ENCODE measurements around the gene ITIH1. TPM values are rescaled to one million over a fixed set of nuclear protein-coding genes. Genes with fewer than 3 reads are reported as not detected.

ITIH1 gene
- total RNA-seq, 2 experiments from 2014 or later, result not detected

GRCh38 chr3:52795298-52795900, 18.0 kb downstream of the ITIH1 start:
- ChIA-PET POLR2A (no interaction called here), CTCF (interaction anchor here (1.7 kb wide), 1 partner anchor 25 kb away, joined by 4 read pairs; no protein-coding TSS in a partner anchor)
- H3K36me3 Mint-ChIP-seq (ENCODE audit: low read depth), result no peaks in the 10 kb centered on the region
- no peaks in the 10 kb centered on the region for H3K27me3 Mint-ChIP-seq
- no peaks in the 10 kb centered on the region for H3K9me3 Mint-ChIP-seq
- no peaks in the 10 kb centered on the region for H3K4me1 Mint-ChIP-seq
- no peak overlapping the region for H3K4me3 Mint-ChIP-seq
- DNase-seq, result no peak
- no peak overlapping the region for H3K27ac Mint-ChIP-seq

- ChIA-PET CTCF (interaction anchor here (1.7 kb wide), 1 partner anchor 24 kb away, joined by 4 read pairs; no protein-coding TSS in a partner anchor), POLR2A (no interaction called here)
- H3K27ac Mint-ChIP-seq, result no peak overlapping the region
- DNase-seq, result no peak
- no peaks in the 10 kb centered on the region for H3K27me3 Mint-ChIP-seq
- no peaks in the 10 kb centered on the region for H3K9me3 Mint-ChIP-seq
- no peaks in the 10 kb centered on the region for H3K36me3 Mint-ChIP-seq (ENCODE audit: low read depth)
- H3K4me1 Mint-ChIP-seq, result no peaks in the 10 kb centered on the region
- no peak overlapping the region for H3K4me3 Mint-ChIP-seq
These were observed 19.0 kb downstream of the ITIH1 start for GRCh38 chr3:52796411-52796810.

GRCh38 chr3:52798376-52798977, 21.1 kb downstream of the ITIH1 start:
- no peak overlapping the region for H3K4me3 Mint-ChIP-seq
- POLR2A ChIA-PET, result no interaction called here
- H3K9me3 Mint-ChIP-seq, result no peaks in the 10 kb centered on the region
- H3K27ac Mint-ChIP-seq, result no peak overlapping the region
- DNase-seq, result no peak
- no peaks in the 10 kb centered on the region for H3K36me3 Mint-ChIP-seq (ENCODE audit: low read depth)
- H3K27me3 Mint-ChIP-seq, result no peaks in the 10 kb centered on the region
- CTCF ChIA-PET, result interaction anchor here (0.7 to 1.5 kb wide), 5 partner anchors 9 to 28 kb away, joined by 3 to 6 read pairs (median 3); partner anchors contain the start of gene NEK4
- no peaks in the 10 kb centered on the region for H3K4me1 Mint-ChIP-seq

GRCh38 chr3:52798978-52799476, 21.6 kb downstream of the ITIH1 start:
- Mint-ChIP-seq H3K4me1 (no peaks in the 10 kb centered on the region), H3K27me3 (no peaks in the 10 kb centered on the region), H3K27ac (no peak overlapping the region), H3K9me3 (no peaks in the 10 kb centered on the region), H3K36me3 (ENCODE audit: low read depth) (no peaks in the 10 kb centered on the region), H3K4me3 (no peak overlapping the region)
- ChIA-PET CTCF (interaction anchor here (1.0 to 1.5 kb wide), 5 partner anchors 9 to 94 kb away, joined by 3 to 6 read pairs (median 3); partner anchors contain the start of gene NEK4), POLR2A (no interaction called here)
- peak; percentile 29 for DNase-seq

- Mint-ChIP-seq H3K4me3 (no peak overlapping the region), H3K4me1 (no peaks in the 10 kb centered on the region), H3K36me3 (ENCODE audit: low read depth) (no peaks in the 10 kb centered on the region), H3K27ac (no peak overlapping the region), H3K9me3 (no peaks in the 10 kb centered on the region), H3K27me3 (no peaks in the 10 kb centered on the region)
- DNase-seq, result no peak
- CTCF ChIA-PET, result interaction anchor here (0.5 to 0.8 kb wide), 2 partner anchors 29 to 73 kb away, joined by 3 to 4 read pairs; partner anchors contain the start of gene NEK4
- POLR2A ChIA-PET, result no interaction called here
These were observed 22.7 kb downstream of the ITIH1 start for GRCh38 chr3:52800079-52800478.

GRCh38 chr3:52801839-52802238, 24.4 kb downstream of the ITIH1 start:
- ChIA-PET POLR2A (no interaction called here), CTCF (no interaction called here)
- Mint-ChIP-seq H3K9me3 (no peaks in the 10 kb centered on the region), H3K27ac (no peak overlapping the region), H3K4me1 (no peaks in the 10 kb centered on the region), H3K36me3 (ENCODE audit: low read depth) (no peaks in the 10 kb centered on the region), H3K4me3 (no peak overlapping the region), H3K27me3 (no peaks in the 10 kb centered on the region)
- DNase-seq, result no peak

GRCh38 chr3:52805270-52806039, 28.1 kb downstream of the ITIH1 start:
- H3K4me1 Mint-ChIP-seq, result no peaks in the 10 kb centered on the region
- H3K27ac Mint-ChIP-seq, result no peak overlapping the region
- H3K27me3 Mint-ChIP-seq, result peaks cover 6% of the 10 kb centered on the region
- DNase-seq, result no peak
- no peaks in the 10 kb centered on the region for H3K9me3 Mint-ChIP-seq
- no peaks in the 10 kb centered on the region for H3K36me3 Mint-ChIP-seq (ENCODE audit: low read depth)
- no peak overlapping the region for H3K4me3 Mint-ChIP-seq
- POLR2A ChIA-PET, result no interaction called here
- CTCF ChIA-PET, result no interaction called here

GRCh38 chr3:52809149-52809548, 31.8 kb downstream of the ITIH1 start:
- no peak for DNase-seq
- CTCF ChIA-PET, result interaction anchor here (1.6 kb wide), 1 partner anchor 10 kb away, joined by 4 read pairs; no protein-coding TSS in a partner anchor
- Mint-ChIP-seq H3K27me3 (peaks cover 6% of the 10 kb centered on the region), H3K36me3 (ENCODE audit: low read depth) (no peaks in the 10 kb centered on the region), H3K4me3 (no peak overlapping the region), H3K9me3 (no peaks in the 10 kb centered on the region), H3K4me1 (no peaks in the 10 kb centered on the region), H3K27ac (no peak overlapping the region)
- POLR2A ChIA-PET, result no interaction called here

GRCh38 chr3:52809662-52810377, 32.4 kb downstream of the ITIH1 start:
- H3K9me3 Mint-ChIP-seq, result no peaks in the 10 kb centered on the region
- ChIA-PET POLR2A (no interaction called here), CTCF (interaction anchor here (1.6 kb wide), 1 partner anchor 11 kb away, joined by 4 read pairs; no protein-coding TSS in a partner anchor)
- no peaks in the 10 kb centered on the region for H3K4me1 Mint-ChIP-seq
- no peak overlapping the region for H3K27ac Mint-ChIP-seq
- DNase-seq, result no peak
- H3K27me3 Mint-ChIP-seq, result peaks cover 6% of the 10 kb centered on the region
- H3K36me3 Mint-ChIP-seq (ENCODE audit: low read depth), result no peaks in the 10 kb centered on the region
- no peak overlapping the region for H3K4me3 Mint-ChIP-seq

GRCh38 chr3:52810923-52811322, 33.5 kb downstream of the ITIH1 start:
- H3K27me3 Mint-ChIP-seq, result peaks cover 6% of the 10 kb centered on the region
- H3K4me1 Mint-ChIP-seq, result no peaks in the 10 kb centered on the region
- H3K4me3 Mint-ChIP-seq, result no peak overlapping the region
- H3K27ac Mint-ChIP-seq, result no peak overlapping the region
- DNase-seq, result no peak
- CTCF ChIA-PET, result interaction anchor here (1.5 kb wide), 1 partner anchor 10 kb away, joined by 5 read pairs; no protein-coding TSS in a partner anchor
- no peaks in the 10 kb centered on the region for H3K36me3 Mint-ChIP-seq (ENCODE audit: low read depth)
- POLR2A ChIA-PET, result no interaction called here
- H3K9me3 Mint-ChIP-seq, result no peaks in the 10 kb centered on the region

GRCh38 chr3:52811452-52812011, 34.1 kb downstream of the ITIH1 start:
- no peaks in the 10 kb centered on the region for H3K36me3 Mint-ChIP-seq (ENCODE audit: low read depth)
- no peak for DNase-seq
- ChIA-PET POLR2A (no interaction called here), CTCF (interaction anchor here (1.5 kb wide), 1 partner anchor 10 kb away, joined by 5 read pairs; no protein-coding TSS in a partner anchor)
- H3K4me3 Mint-ChIP-seq, result no peak overlapping the region
- peaks cover 6% of the 10 kb centered on the region for H3K27me3 Mint-ChIP-seq
- H3K27ac Mint-ChIP-seq, result no peak overlapping the region
- H3K9me3 Mint-ChIP-seq, result no peaks in the 10 kb centered on the region
- H3K4me1 Mint-ChIP-seq, result no peaks in the 10 kb centered on the region

- no peak for DNase-seq
- no peaks in the 10 kb centered on the region for H3K36me3 Mint-ChIP-seq (ENCODE audit: low read depth)
- H3K4me1 Mint-ChIP-seq, result no peaks in the 10 kb centered on the region
- H3K9me3 Mint-ChIP-seq, result no peaks in the 10 kb centered on the region
- no peak overlapping the region for H3K4me3 Mint-ChIP-seq
- peaks cover 6% of the 10 kb centered on the region for H3K27me3 Mint-ChIP-seq
- CTCF ChIA-PET, result no interaction called here
- H3K27ac Mint-ChIP-seq, result no peak overlapping the region
- POLR2A ChIA-PET, result no interaction called here
These were observed 36.4 kb downstream of the ITIH1 start for GRCh38 chr3:52813810-52814209.
